ENCODE measurements around the gene TEX264.

GRCh38 chr3:51748327-51748726, 77.3 kb downstream of the TEX264 start:
- TF ChIP-seq CTCF (IDR thresholded peaks at IDR 0.05; ENCODE audit: low read length) (no peak), EZH2 (IDR thresholded peaks at IDR 0.05; ENCODE audit: borderline replicate concordance, low read length) (no peak)
